Adrenal gland (tissue), 12 donors: ENCODE measurements around the gene BABAM2. TPM values are rescaled to one million over a fixed set of nuclear protein-coding genes. Genes with fewer than 3 reads are reported as not detected.
"Not testable (repeated sequence)": the region's sequence is repeated elsewhere in the genome, so short reads cannot be mapped to it uniquely, and the experiment has no call there.

ENCODE experiments used
- DNase-seq, 7 donors: peaks; one replicate each; pipeline ENCODE4 v3.0.0-alpha.2; 2019 to 2020
- H3K27ac ChIP-seq, 5 donors: fragments of 200-600 bp; sonication (generic) in 4 of 5; 1 replicate in 3 of 5; 2 replicates in 2 of 5; pipeline versions ENCODE4 v1.5.1 to v1.8.0; 2016 to 2020; ENCODE audit warnings: mild to moderate bottlenecking in 1 of 5
- H3K27me3 ChIP-seq: fragments of 200-600 bp; 2 replicates; pipeline ENCODE4 v1.8.0; 2021
- H3K36me3 ChIP-seq, 2 donors: fragments of 200-600 bp; replicated peaks in 1 of 2; 1 replicate in 1 of 2; 2 replicates in 1 of 2; pipeline versions ENCODE4 v1.5.1 to v1.8.0; 2018 to 2022
- H3K4me1 ChIP-seq, 2 donors: fragments of 200-600 bp; replicated peaks in 1 of 2; 1 replicate in 1 of 2; 2 replicates in 1 of 2; pipeline versions ENCODE4 v1.5.1 to v1.8.0; 2018 to 2021
- H3K4me3 ChIP-seq, 4 donors: fragments of 200-600 bp; sonication (generic) in 3 of 4; one replicate each; pipeline ENCODE4 v1.5.1; 2016 to 2018
- H3K9me3 ChIP-seq, 3 donors: fragments of 200-600 bp; sonication (generic) in 1 of 3; replicated peaks in 1 of 3; 1 replicate in 2 of 3; 2 replicates in 1 of 3; pipeline versions ENCODE4 v1.5.1 to v1.8.0; 2016 to 2021
- POLR2A ChIP-seq, 2 donors: fragments of 450-650 bp; IDR thresholded peaks; one replicate each; pipeline ENCODE4 v1.6.1; 2017; ENCODE audit warnings: antibody characterized with exemption in 2 of 2, mild to moderate bottlenecking in 2 of 2, moderate library complexity in 1 of 2
- WGBS, 4 donors: extraction: QIAGEN DNeasy Blood & Tissue Kit in 2 of 4; methylation state at CpG; one replicate each; pipeline versions ENCODE4 v1.1.5 to v1.1.7; 2013 to 2017; 5-methylcytosine and 5-hydroxymethylcytosine counted together
- intact Hi-C, 2 donors: fragments of 100-400 bp; cut with DNase I; formaldehyde crosslinking; loops; one replicate each; pipeline versions ENCODE4 v1.14.1 to v1.15.0; 2022 to 2023
- polyA plus RNA-seq, 3 donors: library from polyadenylated mRNA; stranded (reverse); fragments of 200-250 nt in 2 of 3; fragments of 350-450 nt in 1 of 3; fragmentation: Illumina TruSeq in 1 of 3; extraction: RNeasy Lipid Tissue Mini Kit (QIAGEN cat#74804) in 1 of 3; gene quantifications; one replicate each; pipeline ENCODE4 v1.2.3, GENCODE V29; 2013 to 2014
- total RNA-seq, 9 donors: library from RNA; depleted of rRNA in 4 of 9; stranded (reverse); fragments of >200 nt in 4 of 9; fragments of 120-200 nt in 1 of 9; fragmentation: NEBNext Ultra II Directional in 1 of 9; extraction: Animal tissue kit (Norgen Biotek cat#: 25700) in 1 of 9; gene quantifications; one replicate each; pipeline versions ENCODE4 v1.1.0 to v1.2.4, GENCODE V29; 2013 to 2023
- TF ChIP-seq, protein P1 (sequence below), 6 experiments: fragments of 450-650 bp in 4 of 6; fragments of 200-600 bp in 2 of 6; sonication (generic) in 1 of 6; IDR thresholded peaks; 1 replicate in 5 of 6; 2 replicates in 1 of 6; pipeline versions ENCODE4 v1.5.1 to v1.8.0; 2016 to 2021; ENCODE audit warnings: antibody characterized with exemption in 6 of 6, mild to moderate bottlenecking in 2 of 6, moderate library complexity in 1 of 6
- donor health status: healthy with polysubstance abuse.
- donor health status: Bipolar disorder and iron deficiency.
- donor health status: DM: yes; HTN: yes; CAD: no.
- donor health status: DM: no; HTN: no; CAD: no.
- donor health status: DM: no; HTN: no; CAD: no.
- donor health status: DM: yes; HTN: yes; CAD: no.

BABAM2 gene
- total and polyA plus RNA-seq, 12 donors = 88.2 to 925 (median 357) TPM

DNA sequence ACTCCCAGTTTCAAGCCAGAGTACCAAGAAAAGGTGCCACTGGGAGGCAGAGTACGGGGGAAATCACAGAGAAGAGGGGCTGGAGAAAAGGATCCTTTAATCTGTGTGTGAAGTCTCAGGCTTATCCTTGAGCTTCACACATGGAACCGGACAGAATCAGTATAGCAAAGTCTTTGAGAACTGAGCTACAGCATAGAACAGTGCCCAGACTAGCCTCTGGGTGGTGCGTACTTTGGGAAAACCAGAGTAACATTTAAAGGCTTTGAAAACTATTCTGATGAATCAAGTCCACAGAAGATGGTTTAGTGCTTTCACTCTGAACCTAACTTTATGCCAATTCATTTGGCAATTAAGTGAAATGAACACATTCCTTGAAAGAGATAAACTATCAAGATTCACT lies 83.1 kb downstream of the BABAM2 start:
- peaks cover 23 to 39% of the 10 kb centered on the region in 2 donors for H3K4me1 ChIP-seq
- H3K27ac ChIP-seq = no peak overlapping the region
- H3K36me3 ChIP-seq = no peaks in the 10 kb centered on the region
- WGBS, 4 donors = 81 to 91% (median 84%) methylated on average over 3 of the region's 3 CpGs
- no peak overlapping the region for H3K4me3 ChIP-seq
- intact Hi-C loops = no loop called here
- no peak for TF ChIP-seq POLR2A (IDR thresholded peaks at IDR 0.05)
- TF ChIP-seq, protein P1, sequence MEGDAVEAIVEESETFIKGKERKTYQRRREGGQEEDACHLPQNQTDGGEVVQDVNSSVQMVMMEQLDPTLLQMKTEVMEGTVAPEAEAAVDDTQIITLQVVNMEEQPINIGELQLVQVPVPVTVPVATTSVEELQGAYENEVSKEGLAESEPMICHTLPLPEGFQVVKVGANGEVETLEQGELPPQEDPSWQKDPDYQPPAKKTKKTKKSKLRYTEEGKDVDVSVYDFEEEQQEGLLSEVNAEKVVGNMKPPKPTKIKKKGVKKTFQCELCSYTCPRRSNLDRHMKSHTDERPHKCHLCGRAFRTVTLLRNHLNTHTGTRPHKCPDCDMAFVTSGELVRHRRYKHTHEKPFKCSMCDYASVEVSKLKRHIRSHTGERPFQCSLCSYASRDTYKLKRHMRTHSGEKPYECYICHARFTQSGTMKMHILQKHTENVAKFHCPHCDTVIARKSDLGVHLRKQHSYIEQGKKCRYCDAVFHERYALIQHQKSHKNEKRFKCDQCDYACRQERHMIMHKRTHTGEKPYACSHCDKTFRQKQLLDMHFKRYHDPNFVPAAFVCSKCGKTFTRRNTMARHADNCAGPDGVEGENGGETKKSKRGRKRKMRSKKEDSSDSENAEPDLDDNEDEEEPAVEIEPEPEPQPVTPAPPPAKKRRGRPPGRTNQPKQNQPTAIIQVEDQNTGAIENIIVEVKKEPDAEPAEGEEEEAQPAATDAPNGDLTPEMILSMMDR (IDR thresholded peaks at IDR 0.05) = peak in 4 of 6 experiments; percentile 8 to 33 (median 21)
- no peaks in the 10 kb centered on the region for H3K9me3 ChIP-seq
- no peak for DNase-seq
- H3K27me3 ChIP-seq = no peaks in the 10 kb centered on the region

DNA sequence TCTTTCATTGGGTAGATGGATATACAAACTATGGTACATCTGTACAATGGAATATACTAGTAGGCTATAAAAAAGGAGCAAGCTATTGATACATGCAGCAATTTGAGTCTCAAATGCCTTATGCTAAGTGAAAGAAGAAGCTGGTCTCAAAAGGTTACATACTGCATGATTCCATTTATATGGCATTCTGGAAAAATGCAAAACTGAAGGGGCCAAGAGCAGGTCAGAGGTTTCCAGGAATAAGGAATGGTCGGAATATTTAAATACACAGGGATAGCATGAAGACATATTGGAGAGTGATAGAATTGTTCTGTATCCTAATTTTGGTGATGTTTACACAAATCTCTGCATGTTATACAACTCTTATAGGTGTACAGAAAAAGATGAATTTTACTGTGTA lies 85.8 kb downstream of the BABAM2 start:
- DNase-seq = no peak
- 93 to 100% (median 99%) methylated on average over 1 of the region's 1 CpG for WGBS, 4 donors

DNA sequence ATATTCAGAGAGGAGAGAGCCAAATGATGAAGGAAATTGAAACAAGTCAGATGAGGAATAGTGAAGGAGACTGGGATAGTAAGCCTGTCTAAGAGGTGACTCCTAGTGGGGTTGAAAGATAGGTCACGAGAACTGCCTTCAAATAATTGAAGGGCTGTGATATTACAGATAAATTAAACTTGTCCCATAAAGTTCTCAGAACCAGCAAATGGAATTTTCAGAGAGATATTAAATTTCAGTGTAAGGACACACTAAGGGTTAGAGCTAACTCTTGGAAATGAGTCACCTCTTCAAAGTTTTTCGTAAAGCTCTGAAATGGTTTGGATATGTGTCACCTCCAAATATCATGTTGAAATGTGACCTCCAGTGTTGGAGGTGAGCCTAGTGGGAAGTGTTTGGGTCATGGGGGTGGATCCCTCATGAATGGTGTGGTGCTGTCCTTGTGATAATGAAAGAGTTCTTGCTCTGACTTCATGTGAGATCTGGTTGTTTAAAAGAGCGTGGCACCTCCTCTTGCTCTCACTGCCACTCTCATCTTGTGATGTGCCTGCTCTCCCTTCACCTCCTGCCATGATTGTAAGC lies 87.3 kb downstream of the BABAM2 start:
- WGBS, 4 donors = 41 to 55% (median 43%) methylated on average over 3 of the region's 3 CpGs
- peak overlapping the region; percentile 24 to 86 (median 65) for H3K27ac ChIP-seq
- intact Hi-C loops = no loop called here
- no peaks in the 10 kb centered on the region for H3K9me3 ChIP-seq
- peak; percentile 61 to 92 (median 81) for DNase-seq
- H3K4me1 ChIP-seq = peaks cover 21 to 34% of the 10 kb centered on the region in 2 donors
- H3K27me3 ChIP-seq = no peaks in the 10 kb centered on the region
- no peaks in the 10 kb centered on the region for H3K36me3 ChIP-seq
- H3K4me3 ChIP-seq = peak overlapping the region in 1 of 4 donors; percentile 6
- peak in 1 of 2 donors; percentile 73 for TF ChIP-seq POLR2A (IDR thresholded peaks at IDR 0.05)
- TF ChIP-seq, protein P1 (IDR thresholded peaks at IDR 0.05) = no peak

More for the DNA sequence above, 85.8 kb downstream of the BABAM2 start:
- H3K4me3 ChIP-seq = no peak overlapping the region
- TF ChIP-seq POLR2A (IDR thresholded peaks at IDR 0.05) = no peak
- TF ChIP-seq, protein P1 (IDR thresholded peaks at IDR 0.05) = no peak
- H3K36me3 ChIP-seq = no peaks in the 10 kb centered on the region
- no peak overlapping the region for H3K27ac ChIP-seq
- H3K27me3 ChIP-seq = no peaks in the 10 kb centered on the region
- H3K9me3 ChIP-seq = no peaks in the 10 kb centered on the region
- intact Hi-C loops = no loop called here
- H3K4me1 ChIP-seq = peaks cover 23 to 42% of the 10 kb centered on the region in 2 donors

DNA sequence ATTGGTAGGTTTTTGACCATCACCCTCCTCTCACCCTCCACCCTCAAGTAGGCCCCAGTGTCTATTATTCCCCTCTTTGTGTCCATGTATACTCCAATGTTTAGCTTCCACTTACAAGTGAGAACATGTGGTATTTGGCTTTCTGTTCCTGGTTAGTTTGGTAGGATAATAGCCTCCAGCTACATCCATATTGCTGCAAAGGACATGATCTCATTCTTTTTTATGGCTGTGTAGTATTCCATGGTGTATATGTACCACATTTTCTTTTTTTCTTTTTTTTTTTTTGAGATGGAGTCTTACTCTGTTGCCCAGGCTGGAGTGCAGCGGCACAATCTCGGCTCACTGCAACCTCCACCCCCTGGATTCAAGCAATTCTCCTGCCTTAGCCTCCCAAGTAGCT lies 88.2 kb downstream of the BABAM2 start:
- H3K9me3 ChIP-seq, H3K27me3 ChIP-seq, DNase-seq, H3K36me3 ChIP-seq, intact Hi-C loops: not testable (repeated sequence)
- Histone ChIP-seq H3K4me3 (peak overlapping the region in 1 of 4 donors; percentile 6), H3K27ac (peak overlapping the region in 4 of 5 donors; percentile 24 to 86 (median 68)), H3K4me1 (peaks cover 18 to 34% of the 10 kb centered on the region in 2 donors)
- WGBS, 4 donors = 97 to 100% (median 99%) methylated on average over 2 of the region's 2 CpGs

DNA sequence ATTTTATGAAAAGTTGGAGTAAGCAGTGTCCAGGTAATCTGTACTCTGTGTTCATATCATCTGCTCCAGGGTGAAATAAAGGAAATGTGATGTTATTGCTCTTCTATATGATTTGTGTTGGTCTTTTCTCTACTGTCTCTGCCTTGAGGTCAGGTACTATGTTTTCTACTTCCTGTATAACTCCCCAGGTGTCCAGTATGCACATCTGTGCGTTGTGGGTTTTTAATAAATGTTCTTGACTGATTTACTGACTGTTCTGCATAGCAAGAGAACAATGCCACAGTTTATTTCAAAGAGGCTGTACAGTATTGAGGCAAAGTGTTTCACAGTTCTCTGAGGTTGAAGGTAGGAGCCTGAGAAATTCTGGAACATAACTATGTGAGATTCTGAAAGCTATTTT lies 89.7 kb downstream of the BABAM2 start:
- no peak for TF ChIP-seq POLR2A (IDR thresholded peaks at IDR 0.05)
- TF ChIP-seq, protein P1 (IDR thresholded peaks at IDR 0.05) = no peak

More for the DNA sequence above, 89.7 kb downstream of the BABAM2 start:
- H3K4me1 ChIP-seq = peaks cover 14 to 34% of the 10 kb centered on the region in 2 donors
- H3K4me3 ChIP-seq = peak overlapping the region in 2 of 4 donors; percentile 14 to 27
- no peak for DNase-seq
- 17 to 41% (median 29%) methylated on average over 1 of the region's 1 CpG for WGBS, 4 donors
- H3K9me3 ChIP-seq = no peaks in the 10 kb centered on the region
- intact Hi-C loops = no loop called here
- H3K36me3 ChIP-seq = no peaks in the 10 kb centered on the region
- H3K27ac ChIP-seq = peak overlapping the region in 4 of 5 donors; percentile 1 to 72 (median 53)
- no peaks in the 10 kb centered on the region for H3K27me3 ChIP-seq
